H9 (cell line): ENCODE data around the gene LRRC8B. TPM values are rescaled to one million over a fixed set of nuclear protein-coding genes. Genes with fewer than 3 reads are reported as not detected.

Source experiments
- DNase-seq: peaks from one replicate; pipeline ENCODE4 v3.0.0-alpha.2; 2017
- H2AFZ ChIP-seq: one replicate; pipeline ENCODE4 v1.6.1; 2013; ENCODE audit warnings: mild to moderate bottlenecking, low read length, control low read depth, moderate library complexity
- H2AK5ac ChIP-seq: 2 replicates; pipeline ENCODE4 v1.6.1; 2013; ENCODE audit warnings: low read length, control low read depth, mixed read lengths; ENCODE audit not compliant: insufficient read length
- H2BK120ac ChIP-seq: one replicate; pipeline ENCODE4 v1.6.1; 2013; ENCODE audit warnings: low read depth, mild to moderate bottlenecking, low read length, control low read depth, inconsistent platforms; ENCODE audit not compliant: poor library complexity, severe bottlenecking
- H2BK12ac ChIP-seq: 2 replicates; pipeline ENCODE4 v1.6.1; 2013; ENCODE audit warnings: low read length, control low read depth, mixed read lengths, low read depth; ENCODE audit not compliant: insufficient read length
- H2BK15ac ChIP-seq: 2 replicates; pipeline ENCODE4 v1.6.1; 2013; ENCODE audit warnings: low read depth, low read length, control low read depth
- H2BK20ac ChIP-seq: one replicate; pipeline ENCODE4 v1.6.1; 2013; ENCODE audit warnings: low read depth, mild to moderate bottlenecking, low read length, control low read depth, inconsistent platforms; ENCODE audit not compliant: poor library complexity, severe bottlenecking
- H2BK5ac ChIP-seq: 2 replicates; pipeline ENCODE4 v1.6.1; 2013; ENCODE audit warnings: low read length, control low read depth, mixed read lengths; ENCODE audit not compliant: insufficient read length
- H3K14ac ChIP-seq: 2 replicates; pipeline ENCODE4 v1.6.1; 2013; ENCODE audit warnings: low read length, control low read depth; ENCODE audit not compliant: insufficient read depth
- H3K18ac ChIP-seq: 2 replicates; pipeline ENCODE4 v1.6.1; 2013; ENCODE audit warnings: low read depth, mild to moderate bottlenecking, mixed read lengths, low read length, control low read depth; ENCODE audit not compliant: insufficient read length
- H3K23ac ChIP-seq: 2 replicates; pipeline ENCODE4 v1.6.1; 2013; ENCODE audit warnings: low read length, control low read depth, mixed read lengths, low read depth; ENCODE audit not compliant: insufficient read length
- H3K23me2 ChIP-seq: 2 replicates; pipeline ENCODE4 v1.6.1; 2013; ENCODE audit warnings: low read depth, mild to moderate bottlenecking, mixed read lengths, low read length, control low read depth; ENCODE audit not compliant: insufficient read length, poor library complexity, severe bottlenecking
- H3K27ac ChIP-seq: 2 replicates; pipeline ENCODE4 v1.5.1; 2013; ENCODE audit warnings: low read length, control low read depth, mixed read lengths, low read depth; ENCODE audit not compliant: insufficient read length
- H3K27me3 ChIP-seq: 2 replicates; pipeline ENCODE4 v1.6.1; 2013; ENCODE audit warnings: low read length, control low read depth, inconsistent platforms; ENCODE audit not compliant: insufficient read depth
- H3K4ac ChIP-seq: 2 replicates; pipeline ENCODE4 v1.6.1; 2013; ENCODE audit warnings: low read depth, mild to moderate bottlenecking, control low read depth, inconsistent platforms, low read length, moderate library complexity
- H3K4me1 ChIP-seq: 2 replicates; pipeline ENCODE4 v1.6.1; 2013; ENCODE audit warnings: low read length, control low read depth, inconsistent platforms; ENCODE audit not compliant: insufficient read depth
- H3K4me2 ChIP-seq: 2 replicates; pipeline ENCODE4 v1.6.1; 2013; ENCODE audit warnings: low read length, control low read depth, mixed read lengths; ENCODE audit not compliant: insufficient read length, insufficient read depth
- H3K56ac ChIP-seq: 2 replicates; pipeline ENCODE4 v1.6.1; 2013; ENCODE audit warnings: low read depth, mild to moderate bottlenecking, mixed read lengths, low read length, control low read depth; ENCODE audit not compliant: insufficient read length
- H3K79me1 ChIP-seq: 2 replicates; pipeline ENCODE4 v1.6.1; 2013; ENCODE audit warnings: low read depth, mild to moderate bottlenecking, moderate library complexity, low read length, control low read depth, inconsistent platforms; ENCODE audit not compliant: insufficient read depth, poor library complexity, severe bottlenecking
- H3K79me2 ChIP-seq: 2 replicates; pipeline ENCODE4 v1.6.1; 2013; ENCODE audit warnings: low read length, control low read depth, inconsistent platforms; ENCODE audit not compliant: insufficient read depth
- H3K9ac ChIP-seq: 2 replicates; pipeline ENCODE4 v1.6.1; 2013; ENCODE audit warnings: low read length, control low read depth, mixed read lengths; ENCODE audit not compliant: insufficient read length; ENCODE audit errors: extremely low read depth
- H3K9me3 ChIP-seq: one replicate; pipeline ENCODE4 v1.6.1; 2013; ENCODE audit warnings: low read depth, low read length, inconsistent platforms; ENCODE audit not compliant: control insufficient read depth
- H3T11ph ChIP-seq: one replicate; pipeline ENCODE4 v1.6.1; 2013; ENCODE audit warnings: mild to moderate bottlenecking, low read length, control low read depth, inconsistent platforms
- H4K20me1 ChIP-seq: one replicate; pipeline ENCODE4 v1.6.1; 2013; ENCODE audit not compliant: control insufficient read depth, insufficient read length, insufficient read depth
- H4K5ac ChIP-seq: 2 replicates; pipeline ENCODE4 v1.6.1; 2013; ENCODE audit warnings: low read depth, mild to moderate bottlenecking, mixed read lengths, low read length, control low read depth; ENCODE audit not compliant: insufficient read length
- H4K8ac ChIP-seq: replicated peaks from 2 replicates; pipeline ENCODE4 v1.6.1; 2013; ENCODE audit warnings: low read length, control low read depth, mixed read lengths, low read depth; ENCODE audit not compliant: insufficient read length
- H4K91ac ChIP-seq: 2 replicates; pipeline ENCODE4 v1.6.1; 2013; ENCODE audit warnings: low read depth, mild to moderate bottlenecking, moderate library complexity, mixed read lengths, low read length, control low read depth; ENCODE audit not compliant: insufficient read length
- H3K27ac Mint-ChIP-seq, 3 experiments: 2 replicates in 2 of 3; 3 replicates in 1 of 3; pipeline ENCODE4 v1.8.0; 2020 to 2021; ENCODE audit warnings: mixed read lengths in 3 of 3, mild to moderate bottlenecking in 1 of 3, moderate library complexity in 1 of 3
- H3K27me3 Mint-ChIP-seq: 2 replicates; pipeline ENCODE4 v1.8.0; 2021; ENCODE audit warnings: low read depth, mild to moderate bottlenecking, moderate library complexity, mixed read lengths
- H3K36me3 Mint-ChIP-seq, 3 experiments: 2 replicates in 2 of 3; 3 replicates in 1 of 3; pipeline ENCODE4 v1.8.0; 2020 to 2021; ENCODE audit warnings: low read depth in 3 of 3, mixed read lengths in 3 of 3; ENCODE audit not compliant: insufficient read depth in 1 of 3
- H3K4me1 Mint-ChIP-seq, 2 experiments: 2 replicates each; pipeline ENCODE4 v1.8.0; 2020; ENCODE audit warnings: mixed read lengths in 2 of 2
- H3K4me3 Mint-ChIP-seq, 2 experiments: 2 replicates in 1 of 2; 3 replicates in 1 of 2; pipeline ENCODE4 v1.8.0; 2020 to 2021; ENCODE audit warnings: mild to moderate bottlenecking in 2 of 2, mixed read lengths in 2 of 2, moderate library complexity in 1 of 2
- H3K9me3 Mint-ChIP-seq, 2 experiments: 2 replicates in 1 of 2; 3 replicates in 1 of 2; pipeline ENCODE4 v1.8.0; 2020; ENCODE audit warnings: mild to moderate bottlenecking in 2 of 2, mixed read lengths in 2 of 2, moderate library complexity in 1 of 2
- CTCF ChIP-seq: fragments of 200-600 bp; sonication (generic); conservative IDR thresholded peaks from 3 replicates; pipeline ENCODE4 v1.8.0; 2021; ENCODE audit warnings: antibody characterized with exemption, mild to moderate bottlenecking
- WGBS: extraction: QIAGEN DNeasy Blood & Tissue Kit; methylation state at CpG from one replicate; pipeline ENCODE4 v1.1.7; 2013; ENCODE audit warnings: missing lambda C conversion rate, low lambda C conversion rate, mixed read lengths; ENCODE audit not compliant: insufficient read length; ENCODE audit errors: extremely low coverage; 5-methylcytosine and 5-hydroxymethylcytosine counted together
- total RNA-seq: library from RNA; stranded (reverse); gene quantifications from 2 replicates; pipeline ENCODE4 v1.2.1, GENCODE V29; 2021

Gene LRRC8B
- total RNA-seq, 1 experiment from 2014 or later, result 33.2 TPM

GRCh38 chr1:89487972-89488371 lies 36.7 kb upstream of the LRRC8B start:
- no peak for TF ChIP-seq CTCF
- WGBS, result no CpG with 5 or more reads among the region's 2 CpGs

More at GRCh38 chr1:89487972-89488371, 36.7 kb upstream of the LRRC8B start:
- no peaks in the 10 kb centered on the region for H4K20me1 ChIP-seq
- Mint-ChIP-seq H3K4me1 (no peaks in the 10 kb centered on the region; a peak in 1 of 4 replicates), H3K36me3 (peaks cover 9 to 16% (median 15%) of the 10 kb centered on the region in 3 experiments; a peak in 6 of 7 replicates), H3K9me3 (peaks cover 19 to 24% of the 10 kb centered on the region in 2 experiments), H3K27me3 (peaks cover 4% of the 10 kb centered on the region; the same call in 1 of the 2 replicates), H3K27ac (no peak overlapping the region), H3K4me3 (no peak overlapping the region)
- no peak overlapping the region for H2BK120ac ChIP-seq
- no peak overlapping the region for H2AK5ac ChIP-seq
- H3K27me3 ChIP-seq, result no peaks in the 10 kb centered on the region
- no peaks in the 10 kb centered on the region for H3K79me2 ChIP-seq
- H3K4me1 ChIP-seq, result no peaks in the 10 kb centered on the region
- H4K8ac ChIP-seq, result no peak overlapping the region
- H2BK5ac ChIP-seq, result no peak overlapping the region
- H3K23ac ChIP-seq, result no peak overlapping the region
- H3K79me1 ChIP-seq, result no peaks in the 10 kb centered on the region
- no peak overlapping the region for H3K4ac ChIP-seq
- no peaks in the 10 kb centered on the region for H3K23me2 ChIP-seq
- H3K27ac ChIP-seq, result no peak overlapping the region
- H2BK12ac ChIP-seq, result no peak overlapping the region
- no peak overlapping the region for H3T11ph ChIP-seq
- no peak overlapping the region for H2AFZ ChIP-seq
- no peak overlapping the region for H2BK15ac ChIP-seq
- H3K9me3 ChIP-seq, result no peaks in the 10 kb centered on the region
- no peak overlapping the region for H3K9ac ChIP-seq
- DNase-seq, result no peak
- no peak overlapping the region for H3K14ac ChIP-seq
- H4K5ac ChIP-seq, result no peak overlapping the region
- H3K56ac ChIP-seq, result no peak overlapping the region
- H4K91ac ChIP-seq, result no peak overlapping the region
- H3K4me2 ChIP-seq, result no peak overlapping the region
- no peak overlapping the region for H2BK20ac ChIP-seq
- H3K18ac ChIP-seq, result no peak overlapping the region
